Astrocyte (in vitro differentiated cells and primary cell): ENCODE measurements around the gene ATP8B4.

Experiments
- EZH2 ChIP-seq: IDR thresholded peaks from 2 replicates; pipeline ENCODE4 v1.6.1; 2012; ENCODE audit warnings: mild to moderate bottlenecking, low read length, inconsistent platforms; ENCODE audit not compliant: insufficient read depth
- TF ChIP-seq, protein P1 (sequence below): IDR thresholded peaks from 2 replicates; pipeline ENCODE4 v1.5.1; 2011; ENCODE audit warnings: low read depth, mild to moderate bottlenecking, inconsistent platforms, low read length, moderate library complexity; ENCODE audit not compliant: insufficient read depth

DNA sequence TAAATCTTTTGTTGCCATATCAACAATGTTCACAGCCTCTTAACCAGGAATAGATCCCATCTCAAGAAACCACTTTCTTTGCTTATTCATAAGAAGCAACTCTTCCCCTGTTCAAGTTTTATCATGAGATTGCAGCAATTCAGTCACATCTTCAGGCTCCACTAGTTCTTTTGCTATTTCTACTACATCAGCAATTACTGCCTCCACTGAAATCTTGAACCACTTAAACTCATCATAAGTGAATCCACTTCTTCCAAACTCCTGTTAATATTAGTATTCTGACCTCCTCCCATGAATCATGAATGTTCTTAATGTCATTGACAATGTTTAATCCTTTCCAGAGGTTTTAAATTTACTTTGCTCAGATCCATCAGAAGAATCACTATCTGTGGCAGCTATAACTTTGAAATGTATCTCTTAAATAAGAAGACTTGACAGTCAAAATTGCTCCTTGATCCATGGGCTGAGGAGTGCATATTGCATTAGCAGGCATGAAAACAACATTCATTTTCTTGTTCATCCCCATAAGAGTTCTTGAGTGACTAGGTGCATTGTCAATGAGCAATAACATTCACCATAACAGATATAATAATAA lies 292.3 kb downstream of the ATP8B4 start:
- TF ChIP-seq, protein P1, sequence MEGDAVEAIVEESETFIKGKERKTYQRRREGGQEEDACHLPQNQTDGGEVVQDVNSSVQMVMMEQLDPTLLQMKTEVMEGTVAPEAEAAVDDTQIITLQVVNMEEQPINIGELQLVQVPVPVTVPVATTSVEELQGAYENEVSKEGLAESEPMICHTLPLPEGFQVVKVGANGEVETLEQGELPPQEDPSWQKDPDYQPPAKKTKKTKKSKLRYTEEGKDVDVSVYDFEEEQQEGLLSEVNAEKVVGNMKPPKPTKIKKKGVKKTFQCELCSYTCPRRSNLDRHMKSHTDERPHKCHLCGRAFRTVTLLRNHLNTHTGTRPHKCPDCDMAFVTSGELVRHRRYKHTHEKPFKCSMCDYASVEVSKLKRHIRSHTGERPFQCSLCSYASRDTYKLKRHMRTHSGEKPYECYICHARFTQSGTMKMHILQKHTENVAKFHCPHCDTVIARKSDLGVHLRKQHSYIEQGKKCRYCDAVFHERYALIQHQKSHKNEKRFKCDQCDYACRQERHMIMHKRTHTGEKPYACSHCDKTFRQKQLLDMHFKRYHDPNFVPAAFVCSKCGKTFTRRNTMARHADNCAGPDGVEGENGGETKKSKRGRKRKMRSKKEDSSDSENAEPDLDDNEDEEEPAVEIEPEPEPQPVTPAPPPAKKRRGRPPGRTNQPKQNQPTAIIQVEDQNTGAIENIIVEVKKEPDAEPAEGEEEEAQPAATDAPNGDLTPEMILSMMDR: no peak
- no peak for TF ChIP-seq EZH2
